ENCODE results near the gene XXYLT1. TPM values are rescaled to one million over a fixed set of nuclear protein-coding genes. Genes with fewer than 3 reads are reported as not detected.

XXYLT1 gene
- total and polyA plus RNA-seq, 9 of the 15 experiments (the other 6 are each of a cell fraction or from before 2014, with no cell fraction given), result 1.9 to 18.9 (median 15.0) TPM

DNA sequence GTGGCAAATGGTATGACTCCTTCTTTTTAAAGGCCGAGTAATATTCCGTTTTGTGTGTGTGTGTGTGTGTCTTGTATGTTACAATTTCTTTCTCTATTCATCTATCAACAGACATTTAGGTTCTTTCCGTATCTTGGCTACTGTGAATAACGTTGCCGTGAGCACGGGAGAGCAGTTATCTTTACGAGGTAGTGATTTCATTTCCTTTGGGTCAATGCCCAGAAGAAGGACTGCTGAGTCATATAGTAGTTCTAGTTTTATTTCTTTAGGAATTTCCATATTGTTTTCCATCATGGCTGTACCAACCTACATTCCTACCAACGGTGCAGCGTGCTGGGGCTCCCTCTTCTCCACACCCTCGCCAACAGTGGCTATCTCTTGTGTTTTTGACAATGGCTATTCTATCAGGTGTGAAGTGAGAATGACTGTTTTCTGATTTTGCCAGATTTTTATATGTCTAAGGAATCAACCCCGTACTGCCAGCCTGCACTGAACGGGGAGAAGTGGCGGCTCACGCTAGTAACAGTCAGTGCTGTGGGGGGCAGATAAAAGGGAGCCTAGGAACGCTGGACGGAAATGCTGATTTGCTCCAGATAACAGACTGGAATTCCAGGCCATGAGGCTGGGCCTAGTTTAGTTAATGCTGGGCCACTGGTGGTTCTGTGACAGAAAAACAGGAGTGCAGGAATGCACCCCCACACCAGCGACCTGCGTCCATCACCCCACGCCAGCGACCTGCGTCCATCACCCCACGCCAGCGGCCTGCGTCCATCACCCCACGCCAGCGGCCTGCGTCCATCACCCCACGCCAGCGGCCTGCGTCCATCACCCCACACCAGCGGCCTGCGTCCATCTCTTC lies 168.1 kb downstream of the XXYLT1 start (continued):
- TF ChIP-seq HDAC2 (IDR thresholded peaks at IDR 0.05), result peak; percentile 94
- no peak for TF ChIP-seq CREB3L1 (IDR thresholded peaks at IDR 0.05; ENCODE audit: borderline replicate concordance, low read depth)
- TF ChIP-seq, protein P1, sequence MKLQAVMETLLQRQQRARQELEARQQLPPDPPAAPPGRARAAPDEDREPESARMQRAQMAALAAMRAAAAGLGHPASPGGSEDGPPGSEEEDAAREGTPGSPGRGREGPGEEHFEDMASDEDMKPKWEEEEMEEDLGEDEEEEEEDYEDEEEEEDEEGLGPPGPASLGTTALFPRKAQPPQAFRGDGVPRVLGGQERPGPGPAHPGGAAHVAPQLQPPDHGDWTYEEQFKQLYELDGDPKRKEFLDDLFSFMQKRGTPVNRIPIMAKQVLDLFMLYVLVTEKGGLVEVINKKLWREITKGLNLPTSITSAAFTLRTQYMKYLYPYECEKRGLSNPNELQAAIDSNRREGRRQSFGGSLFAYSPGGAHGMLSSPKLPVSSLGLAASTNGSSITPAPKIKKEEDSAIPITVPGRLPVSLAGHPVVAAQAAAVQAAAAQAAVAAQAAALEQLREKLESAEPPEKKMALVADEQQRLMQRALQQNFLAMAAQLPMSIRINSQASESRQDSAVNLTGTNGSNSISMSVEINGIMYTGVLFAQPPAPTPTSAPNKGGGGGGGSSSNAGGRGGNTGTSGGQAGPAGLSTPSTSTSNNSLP (IDR thresholded peaks at IDR 0.05; ENCODE audit: borderline replicate concordance, low read depth, low read length), result peak; percentile 50; the same call in 1 of the 2 replicates
- TF ChIP-seq L3MBTL2 (IDR thresholded peaks at IDR 0.05), result peak; percentile 21; the same call in 1 of the 2 replicates
- TF ChIP-seq HDAC3 (IDR thresholded peaks at IDR 0.05; ENCODE audit: borderline replicate concordance, partially characterized antibody), result peak; percentile 81
- TF ChIP-seq KAT7 (CRISPR knock-in tag; IDR thresholded peaks at IDR 0.05; ENCODE audit: borderline replicate concordance), result 0 out of 2 replicates have a peak, but pooled peaks have one; percentile 15
- TF ChIP-seq SMARCC2 (IDR thresholded peaks at IDR 0.05; ENCODE audit: low read depth), result peak; percentile 72; the same call in 1 of the 2 replicates
- TF ChIP-seq FOXK2 (conservative IDR thresholded peaks at IDR 0.05 in 1 of 2, IDR thresholded peaks at IDR 0.05 in 1 of 2; ENCODE audit: low read depth in 2 of 2), result 0 out of 4 replicates have a peak, but pooled peaks of 1 of the 2 experiments have one; percentile 41
- peak; percentile 92 for TF ChIP-seq DPF2 (IDR thresholded peaks at IDR 0.05)
- TF ChIP-seq NR2C2 (CRISPR knock-in tag; IDR thresholded peaks at IDR 0.05), result no peak
- TF ChIP-seq NR2C2 (tag; IDR thresholded peaks at IDR 0.05), result peak; percentile 57
- TF ChIP-seq EP300 (IDR thresholded peaks at IDR 0.05; ENCODE audit: low read length), result peak; percentile 48; the same call in 1 of the 2 replicates
- TF ChIP-seq MYBL2 (IDR thresholded peaks at IDR 0.05; ENCODE audit: low read depth), result no peak
- no peak for TF ChIP-seq MYBL2 (CRISPR knock-in tag; IDR thresholded peaks at IDR 0.05; ENCODE audit: borderline replicate concordance)
- peak; percentile 51 for TF ChIP-seq RFX1 (IDR thresholded peaks at IDR 0.05)
- TF ChIP-seq MAFF (IDR thresholded peaks at IDR 0.05; ENCODE audit: low read length), result peak; percentile 89
- TF ChIP-seq MAFK (IDR thresholded peaks at IDR 0.05; ENCODE audit: low read length), result peak; percentile 88
- TF ChIP-seq, protein P2, sequence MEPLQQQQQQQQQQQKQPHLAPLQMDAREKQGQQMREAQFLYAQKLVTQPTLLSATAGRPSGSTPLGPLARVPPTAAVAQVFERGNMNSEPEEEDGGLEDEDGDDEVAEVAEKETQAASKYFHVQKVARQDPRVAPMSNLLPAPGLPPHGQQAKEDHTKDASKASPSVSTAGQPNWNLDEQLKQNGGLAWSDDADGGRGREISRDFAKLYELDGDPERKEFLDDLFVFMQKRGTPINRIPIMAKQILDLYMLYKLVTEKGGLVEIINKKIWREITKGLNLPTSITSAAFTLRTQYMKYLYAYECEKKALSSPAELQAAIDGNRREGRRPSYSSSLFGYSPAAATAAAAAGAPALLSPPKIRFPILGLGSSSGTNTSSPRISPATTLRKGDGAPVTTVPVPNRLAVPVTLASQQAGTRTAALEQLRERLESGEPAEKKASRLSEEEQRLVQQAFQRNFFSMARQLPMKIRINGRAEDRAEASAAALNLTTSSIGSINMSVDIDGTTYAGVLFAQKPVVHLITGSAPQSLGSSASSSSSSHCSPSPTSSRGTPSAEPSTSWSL (CRISPR knock-in tag; IDR thresholded peaks at IDR 0.05; ENCODE audit: borderline replicate concordance), result no peak
- no peak for TF ChIP-seq TAF15 (IDR thresholded peaks at IDR 0.05; ENCODE audit: low read depth, low read length)
- no peak for TF ChIP-seq RBM15 (IDR thresholded peaks at IDR 0.05; ENCODE audit: insufficient read depth, low read length)
- no peak for TF ChIP-seq ZBTB7A (IDR thresholded peaks at IDR 0.05; ENCODE audit: borderline replicate concordance, control insufficient read depth, low read depth, low read length)

Data from K562 (cell line).